GM21360 (cell line): ENCODE data around the gene RSPRY1.
"Not testable (repeated sequence)": the region's sequence is repeated elsewhere in the genome, so short reads cannot be mapped to it uniquely, and the experiment has no call there.

Experiments used
- ATAC-seq: cut with Tn5 transposase; IDR thresholded peaks from one replicate; pipeline ENCODE4 v1.9.1; 2021; ENCODE audit warnings: mild to moderate bottlenecking, moderate library complexity; ENCODE audit not compliant: unreplicated experiment

The RSPRY1 gene

GRCh38 chr16:57268804-57269800 is 83.0 kb downstream of the RSPRY1 start:
- no peak for ATAC-seq

- ATAC-seq, result no peak
Observed at GRCh38 chr16:57270221-57271062, 84.3 kb downstream of the RSPRY1 start.

- ATAC-seq, result no peak
Observed at GRCh38 chr16:57271063-57271345, 84.9 kb downstream of the RSPRY1 start.

- ATAC-seq, result no peak
Observed at GRCh38 chr16:57271867-57272495, 85.9 kb downstream of the RSPRY1 start.

- ATAC-seq, result no peak
Observed at GRCh38 chr16:57273359-57273758, 87.2 kb downstream of the RSPRY1 start.

- no peak for ATAC-seq
Observed at GRCh38 chr16:57273826-57274225, 87.7 kb downstream of the RSPRY1 start.

GRCh38 chr16:57275946-57276345 is 89.8 kb downstream of the RSPRY1 start:
- ATAC-seq, result not testable (repeated sequence)

GRCh38 chr16:57276596-57276995 is 90.5 kb downstream of the RSPRY1 start:
- ATAC-seq, result no peak

GRCh38 chr16:57277586-57277985 is 91.5 kb downstream of the RSPRY1 start:
- ATAC-seq, result no peak

- no peak for ATAC-seq
Observed at GRCh38 chr16:57278494-57278893, 92.4 kb downstream of the RSPRY1 start.

GRCh38 chr16:57279780-57280638 is 93.9 kb downstream of the RSPRY1 start:
- ATAC-seq, result no peak

- no peak for ATAC-seq
Observed at GRCh38 chr16:57281791-57282190, 95.7 kb downstream of the RSPRY1 start.

GRCh38 chr16:57282510-57283213 is 96.5 kb downstream of the RSPRY1 start:
- no peak for ATAC-seq

- no peak for ATAC-seq
Observed at GRCh38 chr16:57283214-57283958, 97.3 kb downstream of the RSPRY1 start.

- ATAC-seq, result no peak
Observed at GRCh38 chr16:57283959-57284208, 97.8 kb downstream of the RSPRY1 start.

- ATAC-seq, result no peak
Observed at GRCh38 chr16:57284209-57284951, 98.3 kb downstream of the RSPRY1 start, which contains the start of gene PLLP. Gene PLLP (minus strand): TSS chr16:57284672. CDS start chr16:57284540, 132 bp downstream.

- ATAC-seq, result no peak
Observed at GRCh38 chr16:57284952-57285363, 98.8 kb downstream of the RSPRY1 start.

- no peak for ATAC-seq
Observed at GRCh38 chr16:57285379-57285778, 99.2 kb downstream of the RSPRY1 start.
